Measurements from ENCODE around the gene IDH3A. TPM values are rescaled to one million over a fixed set of nuclear protein-coding genes. Genes with fewer than 3 reads are reported as not detected.

IDH3A gene
- total RNA-seq, 1 donor from 2014 or later: 41.5 TPM

DNA sequence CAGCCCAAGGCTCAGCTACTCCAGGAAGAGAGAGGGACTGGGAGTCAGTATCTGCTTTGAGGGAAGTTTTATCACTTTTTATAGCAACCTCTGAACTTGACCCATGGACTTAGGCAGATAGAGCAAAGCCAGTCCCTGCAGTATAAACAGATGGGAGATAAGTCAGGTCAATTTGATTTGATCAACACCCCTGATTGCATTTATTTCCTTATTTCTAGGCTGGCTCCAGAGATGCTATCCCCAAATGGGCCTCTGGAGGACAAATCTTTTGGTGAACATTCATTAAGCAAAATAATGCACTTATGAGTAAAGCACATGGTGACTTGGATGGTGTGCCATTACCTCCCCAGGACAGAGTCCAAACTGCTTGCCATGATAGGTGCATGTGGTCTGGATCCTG, 8.9 kb upstream of the IDH3A start:
- Mint-ChIP-seq H3K4me3 (no peak overlapping the region), H3K36me3 (ENCODE audit: low read depth) (no peaks in the 10 kb centered on the region), H3K4me1 (no peaks in the 10 kb centered on the region), H3K27ac (ENCODE audit: unreplicated experiment) (no peak overlapping the region), H3K9me3 (no peaks in the 10 kb centered on the region), H3K27me3 (ENCODE audit: low read depth) (no peaks in the 10 kb centered on the region)
- TF ChIP-seq, protein P1, sequence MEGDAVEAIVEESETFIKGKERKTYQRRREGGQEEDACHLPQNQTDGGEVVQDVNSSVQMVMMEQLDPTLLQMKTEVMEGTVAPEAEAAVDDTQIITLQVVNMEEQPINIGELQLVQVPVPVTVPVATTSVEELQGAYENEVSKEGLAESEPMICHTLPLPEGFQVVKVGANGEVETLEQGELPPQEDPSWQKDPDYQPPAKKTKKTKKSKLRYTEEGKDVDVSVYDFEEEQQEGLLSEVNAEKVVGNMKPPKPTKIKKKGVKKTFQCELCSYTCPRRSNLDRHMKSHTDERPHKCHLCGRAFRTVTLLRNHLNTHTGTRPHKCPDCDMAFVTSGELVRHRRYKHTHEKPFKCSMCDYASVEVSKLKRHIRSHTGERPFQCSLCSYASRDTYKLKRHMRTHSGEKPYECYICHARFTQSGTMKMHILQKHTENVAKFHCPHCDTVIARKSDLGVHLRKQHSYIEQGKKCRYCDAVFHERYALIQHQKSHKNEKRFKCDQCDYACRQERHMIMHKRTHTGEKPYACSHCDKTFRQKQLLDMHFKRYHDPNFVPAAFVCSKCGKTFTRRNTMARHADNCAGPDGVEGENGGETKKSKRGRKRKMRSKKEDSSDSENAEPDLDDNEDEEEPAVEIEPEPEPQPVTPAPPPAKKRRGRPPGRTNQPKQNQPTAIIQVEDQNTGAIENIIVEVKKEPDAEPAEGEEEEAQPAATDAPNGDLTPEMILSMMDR (conservative IDR thresholded peaks at IDR 0.05): no peak
- DNase-seq (ENCODE audit: low read depth, low spot score): no peak

- H3K27ac Mint-ChIP-seq (ENCODE audit: unreplicated experiment): no peak overlapping the region
- no peak overlapping the region for H3K4me3 Mint-ChIP-seq
- TF ChIP-seq, protein P1 (conservative IDR thresholded peaks at IDR 0.05): no peak
- H3K9me3 Mint-ChIP-seq: no peaks in the 10 kb centered on the region
- no peak for DNase-seq (ENCODE audit: low read depth, low spot score)
- no peaks in the 10 kb centered on the region for H3K27me3 Mint-ChIP-seq (ENCODE audit: low read depth)
- H3K36me3 Mint-ChIP-seq (ENCODE audit: low read depth): no peaks in the 10 kb centered on the region
- H3K4me1 Mint-ChIP-seq: no peaks in the 10 kb centered on the region
These were observed 6.8 kb upstream of the IDH3A start for GRCh38 chr15:78142332-78142731.

DNA sequence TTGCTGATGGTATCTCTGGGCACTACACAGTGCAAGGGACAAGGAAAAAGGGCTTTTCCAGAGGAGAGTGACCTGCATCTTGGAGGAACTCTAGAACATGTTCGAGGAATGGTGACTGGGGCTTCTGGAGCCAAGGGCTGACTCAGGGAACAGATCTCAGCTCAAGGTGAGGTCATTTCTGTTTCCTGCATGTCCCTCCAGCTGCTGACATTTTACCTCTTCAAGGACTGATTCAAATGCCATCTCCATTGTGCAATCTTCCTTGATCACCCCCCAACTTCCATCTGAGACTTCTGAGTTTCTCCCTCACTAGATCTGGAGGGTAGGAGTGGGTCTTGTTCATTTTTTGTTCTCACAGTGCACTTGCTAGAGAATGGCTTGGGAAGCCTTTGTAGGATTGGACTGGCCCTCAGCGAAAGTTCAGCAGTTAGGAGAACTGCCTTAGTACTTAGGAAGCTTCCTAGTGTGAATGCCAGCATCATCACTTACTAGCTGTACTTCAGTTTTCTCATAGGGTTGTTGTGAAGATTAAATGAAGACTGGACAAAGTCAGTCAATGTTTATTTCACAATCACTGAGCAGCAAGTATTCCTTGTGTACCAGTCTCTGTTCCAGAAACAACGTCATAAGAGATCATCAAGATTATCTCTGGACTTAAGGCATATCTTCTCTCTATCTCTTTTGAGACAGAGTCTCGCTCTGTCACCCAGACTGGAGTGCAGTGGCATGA, 2.6 kb upstream of the IDH3A start:
- H3K4me1 Mint-ChIP-seq: peaks cover 23% of the 10 kb centered on the region
- no peaks in the 10 kb centered on the region for H3K9me3 Mint-ChIP-seq
- peak overlapping the region; percentile 81 for H3K4me3 Mint-ChIP-seq
- H3K27ac Mint-ChIP-seq (ENCODE audit: unreplicated experiment): no peak overlapping the region
- TF ChIP-seq, protein P1 (conservative IDR thresholded peaks at IDR 0.05): no peak
- DNase-seq (ENCODE audit: low read depth, low spot score): no peak
- no peaks in the 10 kb centered on the region for H3K27me3 Mint-ChIP-seq (ENCODE audit: low read depth)
- H3K36me3 Mint-ChIP-seq (ENCODE audit: low read depth): no peaks in the 10 kb centered on the region

GRCh38 chr15:78147566-78147965, 1.6 kb upstream of the IDH3A start:
- DNase-seq (ENCODE audit: low read depth, low spot score): no peak
- Mint-ChIP-seq H3K4me1 (peaks cover 24% of the 10 kb centered on the region), H3K36me3 (ENCODE audit: low read depth) (no peaks in the 10 kb centered on the region), H3K27ac (ENCODE audit: unreplicated experiment) (no peak overlapping the region), H3K9me3 (no peaks in the 10 kb centered on the region), H3K27me3 (ENCODE audit: low read depth) (no peaks in the 10 kb centered on the region), H3K4me3 (peak overlapping the region; percentile 81)
- TF ChIP-seq, protein P1 (conservative IDR thresholded peaks at IDR 0.05): no peak

GRCh38 chr15:78148392-78149067, 632 bp upstream of the IDH3A start:
- peaks cover 28% of the 10 kb centered on the region for H3K4me1 Mint-ChIP-seq
- TF ChIP-seq, protein P1 (conservative IDR thresholded peaks at IDR 0.05): no peak
- no peak for DNase-seq (ENCODE audit: low read depth, low spot score)
- peak overlapping the region; percentile 92 for H3K27ac Mint-ChIP-seq (ENCODE audit: unreplicated experiment)
- H3K36me3 Mint-ChIP-seq (ENCODE audit: low read depth): peaks cover 2% of the 10 kb centered on the region
- H3K9me3 Mint-ChIP-seq: no peaks in the 10 kb centered on the region
- no peaks in the 10 kb centered on the region for H3K27me3 Mint-ChIP-seq (ENCODE audit: low read depth)
- H3K4me3 Mint-ChIP-seq: peak overlapping the region; percentile 99
